ENCODE data around the gene TRIP13.
"Not testable (repeated sequence)": the region's sequence is repeated elsewhere in the genome, so short reads cannot be mapped to it uniquely, and the experiment has no call there.

The TRIP13 gene

GRCh38 chr5:851076-851475, 41.6 kb upstream of the TRIP13 start:
- Histone ChIP-seq H3K4me3 (ENCODE audit: low read length) (no peak overlapping the region), H3K36me3 (ENCODE audit: insufficient read depth, low read length) (no peaks in the 10 kb centered on the region), H3K27me3 (ENCODE audit: insufficient read depth, low read length) (no peaks in the 10 kb centered on the region), H3K4me1 (ENCODE audit: insufficient read depth, low read length) (peaks cover 23% of the 10 kb centered on the region), H2AFZ (ENCODE audit: low read depth, low read length) (no peak overlapping the region), H3K9me3 (ENCODE audit: low read length) (no peaks in the 10 kb centered on the region)

GRCh38 chr5:851553-851952, 41.1 kb upstream of the TRIP13 start:
- peaks cover 23% of the 10 kb centered on the region for H3K4me1 ChIP-seq (ENCODE audit: insufficient read depth, low read length)
- H3K36me3 ChIP-seq (ENCODE audit: insufficient read depth, low read length): no peaks in the 10 kb centered on the region
- H2AFZ ChIP-seq (ENCODE audit: low read depth, low read length): no peak overlapping the region
- H3K4me3 ChIP-seq (ENCODE audit: low read length): no peak overlapping the region
- no peaks in the 10 kb centered on the region for H3K9me3 ChIP-seq (ENCODE audit: low read length)
- H3K27me3 ChIP-seq (ENCODE audit: insufficient read depth, low read length): no peaks in the 10 kb centered on the region

GRCh38 chr5:852018-852417, 40.7 kb upstream of the TRIP13 start:
- Histone ChIP-seq H3K4me3 (ENCODE audit: low read length) (no peak overlapping the region), H3K27me3 (ENCODE audit: insufficient read depth, low read length) (no peaks in the 10 kb centered on the region), H3K4me1 (ENCODE audit: insufficient read depth, low read length) (peaks cover 23% of the 10 kb centered on the region), H2AFZ (ENCODE audit: low read depth, low read length) (no peak overlapping the region), H3K9me3 (ENCODE audit: low read length) (no peaks in the 10 kb centered on the region), H3K36me3 (ENCODE audit: insufficient read depth, low read length) (no peaks in the 10 kb centered on the region)

- H3K4me1 ChIP-seq (ENCODE audit: insufficient read depth, low read length): peaks cover 23% of the 10 kb centered on the region
- H3K4me3 ChIP-seq (ENCODE audit: low read length): no peak overlapping the region
- no peaks in the 10 kb centered on the region for H3K27me3 ChIP-seq (ENCODE audit: insufficient read depth, low read length)
- no peaks in the 10 kb centered on the region for H3K9me3 ChIP-seq (ENCODE audit: low read length)
- no peaks in the 10 kb centered on the region for H3K36me3 ChIP-seq (ENCODE audit: insufficient read depth, low read length)
- H2AFZ ChIP-seq (ENCODE audit: low read depth, low read length): no peak overlapping the region
These were observed 40.0 kb upstream of the TRIP13 start for GRCh38 chr5:852431-853401.

GRCh38 chr5:853416-854090, 39.1 kb upstream of the TRIP13 start:
- H2AFZ ChIP-seq (ENCODE audit: low read depth, low read length); H3K27me3 ChIP-seq (ENCODE audit: insufficient read depth, low read length); H3K9me3 ChIP-seq (ENCODE audit: low read length); H3K36me3 ChIP-seq (ENCODE audit: insufficient read depth, low read length); H3K4me3 ChIP-seq (ENCODE audit: low read length): not testable (repeated sequence)
- peaks cover 23% of the 10 kb centered on the region for H3K4me1 ChIP-seq (ENCODE audit: insufficient read depth, low read length)

- H3K27me3 ChIP-seq (ENCODE audit: insufficient read depth, low read length): no peaks in the 10 kb centered on the region
- no peaks in the 10 kb centered on the region for H3K9me3 ChIP-seq (ENCODE audit: low read length)
- no peaks in the 10 kb centered on the region for H3K36me3 ChIP-seq (ENCODE audit: insufficient read depth, low read length)
- no peak overlapping the region for H2AFZ ChIP-seq (ENCODE audit: low read depth, low read length)
- peaks cover 26% of the 10 kb centered on the region for H3K4me1 ChIP-seq (ENCODE audit: insufficient read depth, low read length)
- no peak overlapping the region for H3K4me3 ChIP-seq (ENCODE audit: low read length)
These were observed 38.5 kb upstream of the TRIP13 start for GRCh38 chr5:854217-854616.

GRCh38 chr5:854966-855743, 37.5 kb upstream of the TRIP13 start:
- H3K36me3 ChIP-seq (ENCODE audit: insufficient read depth, low read length): no peaks in the 10 kb centered on the region
- H3K4me1 ChIP-seq (ENCODE audit: insufficient read depth, low read length): peaks cover 20% of the 10 kb centered on the region
- H2AFZ ChIP-seq (ENCODE audit: low read depth, low read length): no peak overlapping the region
- no peaks in the 10 kb centered on the region for H3K9me3 ChIP-seq (ENCODE audit: low read length)
- H3K4me3 ChIP-seq (ENCODE audit: low read length): no peak overlapping the region
- H3K27me3 ChIP-seq (ENCODE audit: insufficient read depth, low read length): no peaks in the 10 kb centered on the region

- no peaks in the 10 kb centered on the region for H3K36me3 ChIP-seq (ENCODE audit: insufficient read depth, low read length)
- H3K9me3 ChIP-seq (ENCODE audit: low read length): no peaks in the 10 kb centered on the region
- H3K27me3 ChIP-seq (ENCODE audit: insufficient read depth, low read length): no peaks in the 10 kb centered on the region
- no peak overlapping the region for H2AFZ ChIP-seq (ENCODE audit: low read depth, low read length)
- H3K4me3 ChIP-seq (ENCODE audit: low read length): no peak overlapping the region
- H3K4me1 ChIP-seq (ENCODE audit: insufficient read depth, low read length): peaks cover 12% of the 10 kb centered on the region
These were observed 36.7 kb upstream of the TRIP13 start for GRCh38 chr5:855771-856530.

- H3K9me3 ChIP-seq (ENCODE audit: low read length): no peaks in the 10 kb centered on the region
- peaks cover 3% of the 10 kb centered on the region for H3K36me3 ChIP-seq (ENCODE audit: insufficient read depth, low read length)
- no peak overlapping the region for H3K4me3 ChIP-seq (ENCODE audit: low read length)
- H2AFZ ChIP-seq (ENCODE audit: low read depth, low read length): no peak overlapping the region
- peaks cover 10% of the 10 kb centered on the region for H3K4me1 ChIP-seq (ENCODE audit: insufficient read depth, low read length)
- H3K27me3 ChIP-seq (ENCODE audit: insufficient read depth, low read length): no peaks in the 10 kb centered on the region
These were observed 35.9 kb upstream of the TRIP13 start for GRCh38 chr5:856531-857425.

GRCh38 chr5:858726-859125, 34.0 kb upstream of the TRIP13 start:
- Histone ChIP-seq H3K4me1 (ENCODE audit: insufficient read depth, low read length) (peaks cover 10% of the 10 kb centered on the region), H3K4me3 (ENCODE audit: low read length) (no peak overlapping the region), H3K9me3 (ENCODE audit: low read length) (no peaks in the 10 kb centered on the region), H3K27me3 (ENCODE audit: insufficient read depth, low read length) (no peaks in the 10 kb centered on the region), H3K36me3 (ENCODE audit: insufficient read depth, low read length) (peaks cover 19% of the 10 kb centered on the region), H2AFZ (ENCODE audit: low read depth, low read length) (no peak overlapping the region)

- Histone ChIP-seq H3K36me3 (ENCODE audit: insufficient read depth, low read length) (peaks cover 23% of the 10 kb centered on the region), H3K27me3 (ENCODE audit: insufficient read depth, low read length) (no peaks in the 10 kb centered on the region), H3K9me3 (ENCODE audit: low read length) (no peaks in the 10 kb centered on the region), H2AFZ (ENCODE audit: low read depth, low read length) (no peak overlapping the region), H3K4me3 (ENCODE audit: low read length) (no peak overlapping the region), H3K4me1 (ENCODE audit: insufficient read depth, low read length) (peaks cover 10% of the 10 kb centered on the region)
These were observed 33.3 kb upstream of the TRIP13 start for GRCh38 chr5:859391-859790.
